B cell (primary cell): ENCODE data around the gene AHCY.

ENCODE experiments used
- CTCF ChIP-seq: fragments of 200-600 bp; IDR thresholded peaks from one replicate; pipeline ENCODE4 v1.8.0; 2022; ENCODE audit warnings: antibody characterized with exemption, mild to moderate bottlenecking
- EZH2 ChIP-seq: IDR thresholded peaks from 2 replicates; pipeline ENCODE4 v1.6.1; 2012; ENCODE audit warnings: borderline replicate concordance, low read depth, mild to moderate bottlenecking, moderate library complexity, low read length; ENCODE audit not compliant: insufficient read depth, poor library complexity, severe bottlenecking

- TF ChIP-seq CTCF, result no peak
- TF ChIP-seq EZH2, result no peak
These were observed 46.9 kb upstream of the AHCY start for GRCh38 chr20:34350095-34350494.
